H7 (cell line): Measurements from ENCODE around the gene INPP4B. TPM values are rescaled to one million over a fixed set of nuclear protein-coding genes. Genes with fewer than 3 reads are reported as not detected.

Experiments used
- DNase-seq: peaks from one replicate; pipeline ENCODE4 v3.0.0; 2012
- H3K27me3 ChIP-seq: 2 replicates; pipeline ENCODE4 v1.6.0; 2011; ENCODE audit warnings: mild to moderate bottlenecking, low read length; ENCODE audit not compliant: control insufficient read depth, insufficient read depth
- H3K36me3 ChIP-seq: replicated peaks from 2 replicates; pipeline ENCODE4 v1.5.1; 2011; ENCODE audit warnings: low read length; ENCODE audit not compliant: control insufficient read depth, insufficient read depth
- H3K4me3 ChIP-seq: 2 replicates; pipeline ENCODE4 v1.5.1; 2011; ENCODE audit warnings: low read depth, mild to moderate bottlenecking, control low read depth, low read length, moderate library complexity; ENCODE audit not compliant: insufficient read depth
- total RNA-seq: library from RNA; depleted of rRNA; stranded (reverse); fragments of >200 nt; shearing (Covaris generic); gene quantifications from 2 replicates; pipeline ENCODE4 v1.2.3, GENCODE V29; 2014

Gene INPP4B
- total RNA-seq, 1 experiment from 2014 or later = 2.2 TPM

DNA sequence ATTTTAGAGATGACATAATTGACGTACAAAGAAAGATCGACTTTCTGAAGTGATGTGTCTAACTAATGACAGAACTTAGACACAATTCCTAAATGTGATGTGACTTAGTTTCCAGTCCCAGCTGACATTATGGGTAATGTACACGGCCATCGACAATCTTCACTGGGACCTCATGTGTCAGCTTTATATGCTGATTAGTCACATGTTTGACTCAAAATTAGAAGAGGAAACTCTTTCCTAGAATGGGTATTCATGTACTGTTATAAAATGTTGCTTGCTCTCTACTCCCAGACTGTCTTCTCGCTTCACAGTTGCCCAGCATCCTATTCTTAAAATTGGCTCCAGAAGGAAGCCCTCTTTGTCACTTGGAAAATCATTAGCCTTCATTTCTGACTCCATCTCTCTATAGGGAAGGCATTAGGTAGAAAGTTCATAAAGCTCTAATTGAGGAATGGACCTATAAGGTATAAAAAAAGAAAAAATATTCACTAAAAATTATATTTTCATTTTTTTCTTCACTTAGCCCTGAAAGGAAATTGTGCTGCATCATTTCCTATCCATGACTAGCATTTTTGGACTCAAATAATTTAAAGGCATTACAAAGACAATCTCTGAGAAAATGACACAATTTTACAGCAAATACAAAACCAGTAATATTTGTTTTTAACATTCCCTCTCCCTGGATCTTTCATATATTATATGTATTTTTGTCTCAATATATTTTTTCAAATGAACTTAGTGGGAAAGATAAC, 554.6 kb downstream of the INPP4B start:
- H3K4me3 ChIP-seq = no peak overlapping the region

DNA sequence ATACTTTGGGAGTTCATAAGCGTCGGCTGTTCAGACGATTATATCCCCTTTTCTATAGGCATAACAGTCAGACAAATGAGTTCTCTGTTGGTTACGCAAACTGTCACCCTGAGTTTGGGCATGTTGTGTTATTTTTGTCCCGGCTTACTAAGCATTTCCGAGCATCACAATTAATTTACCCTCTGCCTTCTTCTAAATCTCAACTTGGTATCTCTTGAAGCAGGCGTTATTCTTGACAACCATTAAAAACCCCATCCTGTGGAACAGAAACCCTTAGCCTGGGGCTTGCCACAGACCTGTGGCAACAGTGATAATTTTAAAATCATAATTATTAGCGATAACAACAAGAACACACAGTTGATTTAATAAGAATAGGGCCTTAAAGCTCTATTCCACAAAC, 558.7 kb downstream of the INPP4B start:
- H3K36me3 ChIP-seq = no peaks in the 10 kb centered on the region
- no peaks in the 10 kb centered on the region for H3K27me3 ChIP-seq
- no peak overlapping the region for H3K4me3 ChIP-seq
- no peak for DNase-seq

More for the DNA sequence above, 554.6 kb downstream of the INPP4B start:
- no peaks in the 10 kb centered on the region for H3K27me3 ChIP-seq
- no peaks in the 10 kb centered on the region for H3K36me3 ChIP-seq
- DNase-seq = no peak

DNA sequence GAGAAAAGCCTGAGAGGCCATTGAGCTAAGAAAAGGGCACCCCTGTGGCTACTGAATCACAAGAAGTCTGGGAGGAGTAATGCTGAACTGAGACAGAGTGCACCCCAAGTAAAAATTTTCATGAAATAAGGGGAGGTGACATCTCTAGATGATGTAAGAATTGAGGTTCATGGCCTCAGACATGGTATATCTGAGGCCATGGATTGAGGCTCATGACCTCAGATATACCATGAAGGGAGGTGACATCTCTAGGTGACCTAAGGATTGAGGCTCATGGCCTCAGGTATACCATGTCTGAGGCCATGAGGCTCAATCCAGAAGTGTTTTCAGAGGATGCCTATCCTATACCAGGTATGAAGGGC, 560.9 kb downstream of the INPP4B start:
- DNase-seq = no peak
- Histone ChIP-seq H3K4me3 (no peak overlapping the region), H3K36me3 (no peaks in the 10 kb centered on the region), H3K27me3 (no peaks in the 10 kb centered on the region)

DNA sequence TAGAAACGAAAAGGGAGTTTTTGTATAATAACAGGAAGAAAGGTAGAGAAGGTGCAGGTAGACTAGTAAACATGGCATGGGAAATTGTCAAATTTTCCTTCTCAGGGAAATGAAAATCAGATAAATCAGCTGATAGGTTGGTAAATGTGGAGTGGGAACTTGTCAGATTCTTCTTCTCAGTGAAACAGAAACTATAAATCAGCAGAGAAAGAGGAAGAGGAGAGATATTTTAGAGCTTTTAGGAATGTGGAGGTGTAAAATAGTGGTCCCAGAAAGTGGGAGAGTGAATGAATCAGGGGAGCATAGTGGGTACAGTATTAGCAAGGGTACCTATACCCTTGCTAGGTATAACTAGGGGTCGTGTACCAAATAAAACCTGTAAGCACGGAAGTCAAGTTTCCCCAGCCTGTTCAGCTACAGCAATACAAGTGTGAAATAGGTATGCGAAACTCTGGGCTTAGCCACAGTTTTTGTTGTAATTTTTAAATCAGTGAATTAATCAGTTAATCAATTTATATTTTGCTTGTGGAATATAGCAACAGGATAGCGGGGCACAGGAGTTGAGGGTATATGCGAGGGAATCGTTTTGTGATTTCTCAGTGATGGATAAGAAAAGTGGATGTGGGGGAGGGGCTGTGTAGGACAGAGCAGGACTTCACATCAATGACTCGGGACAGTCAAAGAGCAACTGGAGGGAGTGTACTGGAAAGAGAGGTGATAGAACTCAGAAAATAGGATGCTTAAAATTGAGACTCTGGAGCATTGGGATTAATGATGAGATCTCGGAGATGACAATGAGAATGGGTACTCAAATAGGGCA, 561.5 kb downstream of the INPP4B start:
- DNase-seq = no peak
- no peaks in the 10 kb centered on the region for H3K36me3 ChIP-seq
- no peaks in the 10 kb centered on the region for H3K27me3 ChIP-seq
- no peak overlapping the region for H3K4me3 ChIP-seq

DNA sequence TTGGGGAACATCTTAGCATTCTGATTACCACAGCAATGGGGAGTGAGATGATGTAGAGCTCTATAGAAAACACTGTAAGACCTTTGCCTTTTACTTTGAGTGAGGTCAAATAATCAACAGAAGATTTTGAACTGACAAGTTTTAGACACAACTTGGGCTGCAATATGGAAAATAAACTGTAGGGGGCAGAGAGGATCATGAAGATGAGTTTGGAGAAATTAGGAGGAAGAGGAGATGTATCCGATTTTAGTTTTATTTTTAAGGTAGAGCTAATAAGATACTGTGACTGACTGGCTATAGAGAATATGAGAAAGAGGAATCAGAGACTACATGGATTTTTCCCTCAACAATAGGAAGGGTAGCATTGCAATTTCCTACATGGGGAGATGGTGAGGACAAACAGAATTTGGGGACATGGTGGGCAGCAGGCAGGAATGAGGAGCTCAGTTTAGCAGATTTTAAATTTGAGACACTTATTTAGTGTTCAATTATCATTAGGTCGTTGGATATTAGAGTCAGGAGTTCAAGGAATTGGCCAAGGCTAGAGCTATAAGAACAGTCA, 563.1 kb downstream of the INPP4B start:
- Histone ChIP-seq H3K36me3 (no peaks in the 10 kb centered on the region), H3K4me3 (no peak overlapping the region)
- no peak for DNase-seq

DNA sequence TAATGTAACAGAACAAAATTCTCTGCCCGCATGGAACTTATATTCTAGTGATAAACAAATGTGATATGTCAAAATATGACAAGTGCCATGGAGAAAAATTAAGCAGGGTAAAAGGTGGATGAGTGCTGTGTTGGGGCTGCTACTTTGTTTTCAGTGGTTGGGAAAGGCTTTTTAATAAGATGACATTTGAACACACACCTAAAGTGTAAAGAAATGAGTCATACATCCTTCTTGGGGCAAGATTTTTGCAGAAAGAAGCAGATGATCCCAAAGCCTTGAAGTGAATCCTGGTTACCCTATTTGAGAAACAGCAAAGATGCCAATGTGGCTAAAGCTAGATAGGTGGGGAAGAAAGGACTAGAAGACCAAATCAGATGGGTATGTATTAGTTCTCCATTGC, 564.1 kb downstream of the INPP4B start:
- no peak for DNase-seq
- no peaks in the 10 kb centered on the region for H3K36me3 ChIP-seq
- no peak overlapping the region for H3K4me3 ChIP-seq
- H3K27me3 ChIP-seq = no peaks in the 10 kb centered on the region

More for the DNA sequence above, 563.1 kb downstream of the INPP4B start:
- H3K27me3 ChIP-seq = no peaks in the 10 kb centered on the region

DNA sequence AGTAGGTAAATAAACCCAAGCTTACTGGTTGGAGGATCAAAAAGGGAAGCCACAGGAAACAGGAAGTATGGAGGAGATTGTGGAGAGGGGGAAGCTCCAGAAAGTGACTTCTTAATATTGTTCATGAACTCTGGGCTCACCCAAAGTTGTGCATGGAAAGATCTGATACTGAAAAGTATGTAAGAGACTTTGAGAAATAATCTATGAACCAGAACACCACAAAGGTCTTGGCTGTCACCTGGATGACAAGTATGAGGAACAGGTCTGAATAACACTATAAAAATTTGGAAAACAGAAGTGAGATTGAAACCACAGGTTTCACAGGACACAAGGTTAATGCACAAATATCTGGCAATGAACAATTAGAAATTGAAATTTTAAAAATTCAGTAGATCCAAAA, 567.4 kb downstream of the INPP4B start:
- DNase-seq = no peak
- Histone ChIP-seq H3K27me3 (no peaks in the 10 kb centered on the region), H3K36me3 (no peaks in the 10 kb centered on the region), H3K4me3 (no peak overlapping the region)

DNA sequence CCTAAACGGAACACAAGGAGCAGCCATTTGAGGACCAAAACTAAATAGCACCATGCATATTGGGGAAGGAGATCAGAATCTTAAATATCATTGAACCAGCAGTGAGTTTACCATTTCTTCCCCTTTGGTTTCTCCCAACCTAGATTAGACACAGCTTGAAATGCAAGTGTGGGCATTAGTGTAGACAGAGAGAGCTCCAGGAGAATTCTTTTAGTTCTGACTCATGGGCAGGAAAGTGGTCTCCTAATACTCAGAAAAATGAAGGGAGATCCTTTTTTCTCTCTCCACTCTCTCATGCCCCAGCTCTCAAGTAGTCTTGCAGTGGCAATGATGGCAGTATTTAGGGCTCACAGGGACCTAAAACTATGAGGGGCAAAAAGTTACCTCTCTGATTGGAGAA, 567.9 kb downstream of the INPP4B start:
- H3K27me3 ChIP-seq = no peaks in the 10 kb centered on the region
- H3K4me3 ChIP-seq = no peak overlapping the region
- DNase-seq = no peak
- no peaks in the 10 kb centered on the region for H3K36me3 ChIP-seq

DNA sequence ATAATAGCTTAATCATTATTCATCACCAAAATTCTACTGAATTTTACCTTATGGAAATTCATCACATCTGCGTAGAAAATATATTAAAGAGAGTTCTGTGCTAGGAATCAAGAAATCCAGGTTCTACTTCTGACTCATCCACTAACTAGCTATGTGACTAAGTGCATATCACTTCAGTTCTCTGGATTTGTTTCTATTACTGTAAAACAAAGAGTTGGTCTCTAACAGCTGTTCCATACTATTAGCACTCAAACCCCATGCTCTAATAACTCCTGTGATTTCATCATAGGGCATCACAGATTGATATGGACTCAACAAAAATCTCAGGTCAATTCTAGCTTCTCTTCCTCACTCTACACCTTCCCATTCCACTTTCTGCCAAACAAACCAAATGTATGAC, 572.0 kb downstream of the INPP4B start:
- H3K36me3 ChIP-seq = no peaks in the 10 kb centered on the region
- no peak for DNase-seq
- H3K4me3 ChIP-seq = no peak overlapping the region
- no peaks in the 10 kb centered on the region for H3K27me3 ChIP-seq

DNA sequence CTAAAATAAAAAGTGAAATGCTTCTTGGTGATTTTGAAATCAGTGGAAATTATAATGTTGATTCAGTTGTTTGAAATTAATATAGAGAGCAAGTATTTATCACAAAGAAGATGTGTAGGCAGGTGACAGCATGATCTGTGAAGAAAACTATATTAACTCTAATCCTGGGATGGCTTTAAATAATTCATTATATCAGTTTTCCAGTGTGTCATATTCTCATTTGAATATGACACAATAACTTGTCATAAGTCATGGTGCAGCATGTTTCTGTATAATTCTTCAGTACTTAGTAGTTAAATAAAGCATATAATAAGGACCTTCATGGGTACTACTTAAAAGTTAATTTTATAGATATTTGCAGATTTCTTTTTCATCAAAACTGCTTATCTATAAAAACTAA, 573.6 kb downstream of the INPP4B start:
- no peak for DNase-seq
- Histone ChIP-seq H3K27me3 (no peaks in the 10 kb centered on the region), H3K4me3 (no peak overlapping the region), H3K36me3 (no peaks in the 10 kb centered on the region)

DNA sequence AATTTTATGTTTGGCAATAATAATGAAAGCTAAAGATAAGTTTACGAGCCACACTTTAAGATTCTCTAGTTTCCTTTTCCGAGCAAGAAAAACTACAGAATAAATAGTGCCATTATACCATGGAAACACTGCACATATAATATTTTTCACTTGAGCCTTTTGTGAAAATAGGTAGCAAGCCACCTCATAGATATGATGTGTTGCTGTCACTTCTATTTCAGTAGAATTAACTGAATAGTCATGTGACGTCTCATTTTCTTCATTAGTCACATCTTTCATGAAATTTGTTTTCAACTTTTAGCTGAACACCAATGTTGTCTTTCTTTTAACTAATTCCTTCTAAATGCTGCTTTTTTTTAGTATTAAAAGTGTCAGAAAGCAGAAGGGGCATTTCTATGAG, 574.3 kb downstream of the INPP4B start:
- no peaks in the 10 kb centered on the region for H3K36me3 ChIP-seq
- no peak for DNase-seq
- no peak overlapping the region for H3K4me3 ChIP-seq

DNA sequence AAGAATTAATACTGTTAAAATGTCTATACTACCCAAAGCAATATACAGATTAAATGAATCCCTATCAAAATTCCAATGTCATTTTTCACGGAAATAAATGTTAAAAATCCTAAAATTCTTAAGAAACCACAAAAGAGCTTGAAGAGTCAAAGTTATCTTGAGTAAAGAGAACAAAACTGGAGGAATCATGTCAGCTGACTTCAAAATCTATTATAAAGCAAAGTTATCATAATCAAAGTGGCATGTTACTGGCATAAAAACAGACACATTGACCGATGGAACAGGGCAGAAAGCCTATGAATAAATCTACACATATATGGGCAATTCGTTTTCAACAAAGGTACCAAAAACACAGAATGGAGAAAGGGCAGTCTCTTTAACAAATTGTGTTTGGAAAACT, 579.0 kb downstream of the INPP4B start:
- no peak for DNase-seq
- H3K4me3 ChIP-seq = no peak overlapping the region
- H3K27me3 ChIP-seq = no peaks in the 10 kb centered on the region
- H3K36me3 ChIP-seq = no peaks in the 10 kb centered on the region

More for the DNA sequence above, 574.3 kb downstream of the INPP4B start:
- no peaks in the 10 kb centered on the region for H3K27me3 ChIP-seq

DNA sequence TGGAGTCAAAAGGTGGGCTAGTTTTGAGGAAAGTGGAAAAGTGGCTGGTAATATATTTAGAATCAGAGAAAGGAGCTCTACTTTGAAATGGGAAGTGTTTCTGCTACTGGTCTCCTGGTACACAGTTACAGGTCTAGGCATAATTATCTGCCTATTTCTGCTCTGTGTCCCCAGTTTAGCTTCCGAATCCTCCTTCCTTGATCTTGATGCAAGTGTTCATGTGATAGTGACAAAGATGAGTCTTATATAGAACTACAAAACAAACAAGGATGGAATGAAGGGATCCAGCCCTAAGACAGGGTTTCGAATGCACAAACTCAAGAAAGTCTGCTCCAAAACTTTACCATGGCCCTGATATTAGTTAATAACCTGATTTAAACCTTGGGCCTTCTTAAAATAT, 580.2 kb downstream of the INPP4B start:
- Histone ChIP-seq H3K4me3 (no peak overlapping the region), H3K27me3 (no peaks in the 10 kb centered on the region), H3K36me3 (no peaks in the 10 kb centered on the region)
- no peak for DNase-seq

DNA sequence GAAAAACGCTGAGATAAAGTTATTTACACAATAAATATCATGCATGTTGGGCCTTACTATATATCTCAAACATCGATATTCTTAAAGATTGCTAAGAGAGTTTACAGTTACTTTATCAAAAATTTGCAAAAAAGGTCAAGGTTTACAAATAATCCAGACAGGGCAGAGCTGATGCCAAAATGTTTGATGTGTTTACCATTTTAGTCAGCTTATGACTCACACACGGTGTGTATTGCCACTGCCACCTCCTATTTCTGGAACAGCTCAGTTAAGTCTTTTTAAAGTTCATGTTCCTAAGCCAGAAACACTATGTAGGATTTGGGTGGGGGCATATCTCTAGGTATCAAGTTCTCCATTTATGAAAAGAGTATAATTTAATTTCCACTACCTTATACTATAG, 580.6 kb downstream of the INPP4B start:
- H3K27me3 ChIP-seq = no peaks in the 10 kb centered on the region
- no peak overlapping the region for H3K4me3 ChIP-seq
- no peaks in the 10 kb centered on the region for H3K36me3 ChIP-seq
- no peak for DNase-seq

DNA sequence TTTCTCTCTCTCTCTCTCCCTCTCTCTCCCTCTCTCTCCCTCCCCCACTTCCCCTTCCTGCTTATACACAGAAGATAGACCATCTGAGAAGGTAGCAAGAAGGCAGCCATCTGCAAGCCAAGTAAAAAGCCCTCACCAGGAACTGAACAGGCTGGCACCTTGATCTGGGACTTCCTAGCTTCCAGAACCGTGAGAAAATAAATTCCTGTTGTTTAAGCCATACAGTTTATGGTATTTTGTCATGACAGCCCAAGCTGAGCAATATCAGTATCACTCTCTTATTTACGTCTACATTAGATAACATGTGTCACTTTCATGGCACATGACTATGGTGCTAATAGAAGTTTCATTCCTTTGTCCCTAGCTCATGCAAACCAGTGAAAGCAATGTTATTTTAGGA, 581.1 kb downstream of the INPP4B start:
- DNase-seq = no peak

More for the DNA sequence above, 581.1 kb downstream of the INPP4B start:
- no peak overlapping the region for H3K4me3 ChIP-seq
- H3K36me3 ChIP-seq = no peaks in the 10 kb centered on the region
- no peaks in the 10 kb centered on the region for H3K27me3 ChIP-seq
